Esophagus squamous epithelium (tissue), 4 donors: ENCODE results near the gene CNTRL.

ENCODE experiments used
- CTCF ChIP-seq, 6 experiments: fragments of 450-650 bp in 4 of 6; fragments of 200-600 bp in 2 of 6; sonication (generic) in 2 of 6; IDR thresholded peaks; one replicate each; pipeline ENCODE4 v1.5.1; 2016 to 2019; ENCODE audit warnings: antibody characterized with exemption in 6 of 6, mild to moderate bottlenecking in 4 of 6, moderate library complexity in 4 of 6
- POLR2A ChIP-seq, 4 donors: fragments of 450-650 bp; IDR thresholded peaks; one replicate each; pipeline ENCODE4 v1.6.1; 2017; ENCODE audit warnings: antibody characterized with exemption in 4 of 4, mild to moderate bottlenecking in 4 of 4, moderate library complexity in 3 of 4

- TF ChIP-seq CTCF (IDR thresholded peaks at IDR 0.05) (no peak), POLR2A (IDR thresholded peaks at IDR 0.05) (no peak)
These were observed 143.7 kb downstream of the CNTRL start for GRCh38 chr9:121218357-121219027.
